GM12875 (cell line): ENCODE measurements around the gene ZDHHC14.

Source experiments
- H3K4me3 ChIP-seq: one replicate; pipeline ENCODE4 v1.5.1; 2011; ENCODE audit warnings: low read depth, low read length, control low read depth
- TF ChIP-seq, protein P1 (sequence below): IDR thresholded peaks from 2 replicates; pipeline ENCODE4 v1.5.1; 2011; ENCODE audit warnings: low read depth, mild to moderate bottlenecking, control low read depth, inconsistent platforms, low read length, moderate library complexity, borderline replicate concordance; ENCODE audit not compliant: insufficient read depth

ZDHHC14 gene

DNA sequence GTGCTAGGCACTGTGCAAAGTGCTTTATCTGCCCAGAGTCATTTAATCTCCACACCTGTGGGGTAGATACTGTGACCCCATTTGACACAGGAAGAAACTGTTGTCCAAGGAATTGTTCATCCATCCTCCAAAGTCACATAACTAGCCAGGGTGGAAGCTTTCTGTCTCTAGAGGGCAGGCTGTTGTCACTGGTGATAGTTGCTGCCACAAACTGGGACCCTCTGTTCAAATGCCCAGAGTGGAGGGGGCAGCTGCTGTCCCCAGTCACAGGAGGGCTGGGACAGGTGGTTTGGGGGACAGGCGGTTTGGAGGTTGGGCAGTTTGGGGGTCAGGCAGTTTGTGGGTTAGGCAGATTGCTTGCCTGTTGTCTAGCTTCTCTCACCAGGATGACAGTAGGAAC is 41.6 kb upstream of the ZDHHC14 start:
- TF ChIP-seq, protein P1, sequence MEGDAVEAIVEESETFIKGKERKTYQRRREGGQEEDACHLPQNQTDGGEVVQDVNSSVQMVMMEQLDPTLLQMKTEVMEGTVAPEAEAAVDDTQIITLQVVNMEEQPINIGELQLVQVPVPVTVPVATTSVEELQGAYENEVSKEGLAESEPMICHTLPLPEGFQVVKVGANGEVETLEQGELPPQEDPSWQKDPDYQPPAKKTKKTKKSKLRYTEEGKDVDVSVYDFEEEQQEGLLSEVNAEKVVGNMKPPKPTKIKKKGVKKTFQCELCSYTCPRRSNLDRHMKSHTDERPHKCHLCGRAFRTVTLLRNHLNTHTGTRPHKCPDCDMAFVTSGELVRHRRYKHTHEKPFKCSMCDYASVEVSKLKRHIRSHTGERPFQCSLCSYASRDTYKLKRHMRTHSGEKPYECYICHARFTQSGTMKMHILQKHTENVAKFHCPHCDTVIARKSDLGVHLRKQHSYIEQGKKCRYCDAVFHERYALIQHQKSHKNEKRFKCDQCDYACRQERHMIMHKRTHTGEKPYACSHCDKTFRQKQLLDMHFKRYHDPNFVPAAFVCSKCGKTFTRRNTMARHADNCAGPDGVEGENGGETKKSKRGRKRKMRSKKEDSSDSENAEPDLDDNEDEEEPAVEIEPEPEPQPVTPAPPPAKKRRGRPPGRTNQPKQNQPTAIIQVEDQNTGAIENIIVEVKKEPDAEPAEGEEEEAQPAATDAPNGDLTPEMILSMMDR, result peak; percentile 14; the same call in 1 of the 2 replicates
- H3K4me3 ChIP-seq, result no peak overlapping the region

DNA sequence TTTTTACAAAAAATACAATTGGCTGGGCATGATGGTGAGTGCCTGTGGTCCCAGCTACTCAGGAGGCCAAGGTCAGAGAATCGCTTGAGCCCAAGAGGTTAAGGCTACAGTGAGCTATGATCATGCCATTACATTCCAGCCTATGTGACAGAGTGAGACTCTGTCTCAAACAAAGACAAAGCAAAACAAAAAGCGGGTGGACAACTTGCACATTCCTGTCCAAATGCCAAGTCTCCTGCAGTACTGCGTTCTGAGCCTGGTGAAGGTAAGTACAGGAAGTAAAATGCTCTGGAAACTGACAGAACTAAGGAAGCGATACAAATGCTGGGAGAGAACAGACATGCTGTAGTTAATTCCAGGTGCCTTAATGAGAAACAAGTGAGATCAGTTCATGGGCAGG is 37.3 kb upstream of the ZDHHC14 start:
- TF ChIP-seq, protein P1, result no peak
- no peak overlapping the region for H3K4me3 ChIP-seq

DNA sequence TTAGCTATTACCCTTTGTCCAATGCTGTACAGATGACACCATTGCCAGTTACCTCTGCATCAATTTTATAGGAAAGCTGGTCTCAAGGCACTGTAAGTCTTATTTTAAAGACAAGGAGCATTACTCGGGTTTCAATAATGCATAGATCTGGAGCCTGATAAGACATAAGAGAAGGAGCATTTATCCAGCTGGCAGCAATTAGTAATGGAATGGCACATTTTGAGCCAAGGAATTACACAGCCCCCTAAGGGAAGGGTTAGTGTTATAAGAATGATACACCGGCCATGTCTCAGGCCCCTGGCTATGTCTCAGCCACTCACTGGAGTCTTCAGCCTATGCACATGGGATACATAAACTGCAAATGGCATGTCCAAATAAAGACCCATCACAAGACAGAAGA is 34.6 kb upstream of the ZDHHC14 start:
- no peak overlapping the region for H3K4me3 ChIP-seq
- TF ChIP-seq, protein P1, result no peak

DNA sequence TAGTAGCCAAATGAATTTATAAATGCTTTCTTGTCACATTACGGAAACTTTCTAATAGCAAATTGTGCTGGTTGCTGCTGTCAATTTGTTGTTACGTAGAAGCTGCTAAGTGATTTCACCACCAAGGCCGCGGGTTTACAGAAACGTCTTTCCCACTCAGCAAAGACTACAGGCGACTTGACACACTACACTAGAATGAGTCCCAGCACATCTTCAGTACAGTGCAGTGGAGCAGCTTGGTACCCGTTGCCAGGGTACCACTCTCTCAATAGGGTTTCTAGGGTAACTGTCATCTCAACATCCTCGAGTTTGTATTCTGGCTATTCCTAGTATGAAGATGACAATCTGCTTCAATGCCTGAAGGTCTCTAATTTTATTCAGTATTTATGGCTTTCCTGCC is 22.7 kb upstream of the ZDHHC14 start:
- no peak overlapping the region for H3K4me3 ChIP-seq
- TF ChIP-seq, protein P1, result no peak

DNA sequence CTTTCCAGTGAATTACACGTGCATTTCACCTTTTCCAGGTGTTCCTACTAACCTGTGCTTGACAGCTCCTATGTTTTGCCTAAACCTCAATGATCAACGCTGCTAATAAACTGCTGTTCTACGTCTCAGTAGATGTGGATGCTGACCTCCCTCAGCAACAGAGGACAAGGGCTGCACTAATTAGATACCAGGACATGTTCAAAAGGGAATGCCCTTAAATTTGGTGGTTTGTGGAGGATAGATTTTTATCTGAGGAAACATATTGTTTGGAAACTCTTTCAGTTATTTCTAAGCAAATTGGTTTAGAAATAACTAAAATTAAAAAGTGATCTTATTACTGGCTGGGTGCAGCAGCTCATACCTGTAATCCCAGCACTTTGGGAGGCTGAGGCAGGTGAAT is 19.1 kb upstream of the ZDHHC14 start:
- TF ChIP-seq, protein P1, result no peak
- no peak overlapping the region for H3K4me3 ChIP-seq

DNA sequence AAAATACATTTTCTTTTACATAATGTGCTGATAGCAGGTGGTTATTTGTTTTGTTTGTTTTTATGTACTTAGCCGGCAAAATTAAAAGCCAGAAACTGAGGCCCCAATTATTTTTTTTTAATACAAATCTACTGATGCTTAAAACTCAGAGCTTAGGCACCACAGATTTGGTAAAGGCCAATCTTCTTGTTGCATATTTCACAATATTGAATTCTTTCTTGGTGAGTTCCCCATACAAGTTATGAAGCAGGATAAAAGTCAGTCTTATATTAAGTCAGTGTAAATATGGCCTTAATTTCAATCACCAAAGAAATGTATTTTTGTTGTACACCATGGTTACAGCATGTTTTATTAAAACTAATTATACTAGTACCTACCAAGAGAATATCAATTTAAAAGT is 16.3 kb upstream of the ZDHHC14 start:
- H3K4me3 ChIP-seq, result no peak overlapping the region
- TF ChIP-seq, protein P1, result no peak

DNA sequence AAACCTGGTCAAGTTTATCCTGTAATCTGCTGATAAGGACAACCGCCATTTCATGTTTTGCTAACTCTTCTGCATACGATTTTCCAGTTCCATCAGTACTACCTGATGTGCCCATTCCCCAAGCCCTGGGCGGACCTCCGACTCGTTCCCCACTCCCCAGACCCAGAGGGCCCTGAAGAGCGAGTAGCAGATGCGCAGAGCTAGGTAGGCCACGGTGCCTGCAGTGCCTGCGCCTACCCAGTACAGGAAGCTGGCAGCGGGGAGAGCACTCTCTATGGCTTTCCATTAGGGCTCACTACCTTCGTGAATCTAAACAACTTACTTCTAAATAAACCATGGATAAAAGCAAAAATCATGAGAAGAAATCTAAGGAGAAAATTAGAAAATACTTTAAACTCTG is 14.3 kb upstream of the ZDHHC14 start:
- TF ChIP-seq, protein P1, result no peak
- no peak overlapping the region for H3K4me3 ChIP-seq
